Adrenal gland (tissue), 12 donors: ENCODE data around the gene ZMYM5. TPM values are rescaled to one million over a fixed set of nuclear protein-coding genes. Genes with fewer than 3 reads are reported as not detected.
A peak's percentile ranks its signal among the peaks of the same experiment; 100 is the strongest.
"Not testable (repeated sequence)": the region's sequence is repeated elsewhere in the genome, so short reads cannot be mapped to it uniquely, and the experiment has no call there.

Source experiments
- DNase-seq, 7 donors: peaks; one replicate each; pipeline ENCODE4 v3.0.0-alpha.2; 2019 to 2020
- H3K27ac ChIP-seq, 5 donors: fragments of 200-600 bp; sonication (generic) in 4 of 5; 1 replicate in 3 of 5; 2 replicates in 2 of 5; pipeline versions ENCODE4 v1.5.1 to v1.8.0; 2016 to 2020; ENCODE audit warnings: mild to moderate bottlenecking in 1 of 5
- H3K27me3 ChIP-seq: fragments of 200-600 bp; 2 replicates; pipeline ENCODE4 v1.8.0; 2021
- H3K36me3 ChIP-seq, 2 donors: fragments of 200-600 bp; replicated peaks in 1 of 2; 1 replicate in 1 of 2; 2 replicates in 1 of 2; pipeline versions ENCODE4 v1.5.1 to v1.8.0; 2018 to 2022
- H3K4me1 ChIP-seq, 2 donors: fragments of 200-600 bp; replicated peaks in 1 of 2; 1 replicate in 1 of 2; 2 replicates in 1 of 2; pipeline versions ENCODE4 v1.5.1 to v1.8.0; 2018 to 2021
- H3K4me3 ChIP-seq, 4 donors: fragments of 200-600 bp; sonication (generic) in 3 of 4; one replicate each; pipeline ENCODE4 v1.5.1; 2016 to 2018
- H3K9me3 ChIP-seq, 3 donors: fragments of 200-600 bp; sonication (generic) in 1 of 3; replicated peaks in 1 of 3; 1 replicate in 2 of 3; 2 replicates in 1 of 3; pipeline versions ENCODE4 v1.5.1 to v1.8.0; 2016 to 2021
- POLR2A ChIP-seq, 2 donors: fragments of 450-650 bp; IDR thresholded peaks; one replicate each; pipeline ENCODE4 v1.6.1; 2017; ENCODE audit warnings: antibody characterized with exemption in 2 of 2, mild to moderate bottlenecking in 2 of 2, moderate library complexity in 1 of 2
- WGBS, 4 donors: extraction: QIAGEN DNeasy Blood & Tissue Kit in 2 of 4; methylation state at CpG; one replicate each; pipeline versions ENCODE4 v1.1.5 to v1.1.7; 2013 to 2017; 5-methylcytosine and 5-hydroxymethylcytosine counted together
- intact Hi-C, 2 donors: fragments of 100-400 bp; cut with DNase I; formaldehyde crosslinking; loops; one replicate each; pipeline versions ENCODE4 v1.14.1 to v1.15.0; 2022 to 2023
- polyA plus RNA-seq, 3 donors: library from polyadenylated mRNA; stranded (reverse); fragments of 200-250 nt in 2 of 3; fragments of 350-450 nt in 1 of 3; fragmentation: Illumina TruSeq in 1 of 3; extraction: RNeasy Lipid Tissue Mini Kit (QIAGEN cat#74804) in 1 of 3; gene quantifications; one replicate each; pipeline ENCODE4 v1.2.3, GENCODE V29; 2013 to 2014
- total RNA-seq, 9 donors: library from RNA; depleted of rRNA in 4 of 9; stranded (reverse); fragments of >200 nt in 4 of 9; fragments of 120-200 nt in 1 of 9; fragmentation: NEBNext Ultra II Directional in 1 of 9; extraction: Animal tissue kit (Norgen Biotek cat#: 25700) in 1 of 9; gene quantifications; one replicate each; pipeline versions ENCODE4 v1.1.0 to v1.2.4, GENCODE V29; 2013 to 2023
- TF ChIP-seq, protein P1 (sequence below), 6 experiments: fragments of 450-650 bp in 4 of 6; fragments of 200-600 bp in 2 of 6; sonication (generic) in 1 of 6; IDR thresholded peaks; 1 replicate in 5 of 6; 2 replicates in 1 of 6; pipeline versions ENCODE4 v1.5.1 to v1.8.0; 2016 to 2021; ENCODE audit warnings: antibody characterized with exemption in 6 of 6, mild to moderate bottlenecking in 2 of 6, moderate library complexity in 1 of 6
- donor health status: healthy with polysubstance abuse.
- donor health status: Bipolar disorder and iron deficiency.
- donor health status: DM: yes; HTN: yes; CAD: no.
- donor health status: DM: no; HTN: no; CAD: no.
- donor health status: DM: no; HTN: no; CAD: no.
- donor health status: DM: yes; HTN: yes; CAD: no.

The ZMYM5 gene
- total and polyA plus RNA-seq, 12 donors, result 6.9 to 24.7 (median 13.4) TPM

DNA sequence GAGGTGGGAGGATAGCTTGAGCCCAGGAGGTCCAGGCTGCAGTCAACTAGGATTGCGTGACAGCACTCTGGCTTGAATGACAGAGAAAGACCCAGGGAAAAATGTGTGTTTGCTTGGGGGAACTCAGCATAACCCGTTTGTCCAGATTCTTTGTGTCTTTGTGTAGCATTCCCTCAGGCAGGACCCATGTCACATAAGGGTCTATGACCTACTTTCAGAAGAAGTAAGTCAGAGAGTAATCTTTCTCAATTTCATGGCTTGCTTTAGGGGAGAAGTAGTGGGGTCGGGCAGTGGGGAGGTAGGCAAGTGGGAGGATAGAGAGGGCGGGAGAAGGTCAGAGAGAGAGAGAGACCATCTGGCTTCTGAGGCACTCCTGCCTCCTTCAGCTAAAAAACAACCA is 68.8 kb downstream of the ZMYM5 start:
- intact Hi-C loops, result no loop called here

DNA sequence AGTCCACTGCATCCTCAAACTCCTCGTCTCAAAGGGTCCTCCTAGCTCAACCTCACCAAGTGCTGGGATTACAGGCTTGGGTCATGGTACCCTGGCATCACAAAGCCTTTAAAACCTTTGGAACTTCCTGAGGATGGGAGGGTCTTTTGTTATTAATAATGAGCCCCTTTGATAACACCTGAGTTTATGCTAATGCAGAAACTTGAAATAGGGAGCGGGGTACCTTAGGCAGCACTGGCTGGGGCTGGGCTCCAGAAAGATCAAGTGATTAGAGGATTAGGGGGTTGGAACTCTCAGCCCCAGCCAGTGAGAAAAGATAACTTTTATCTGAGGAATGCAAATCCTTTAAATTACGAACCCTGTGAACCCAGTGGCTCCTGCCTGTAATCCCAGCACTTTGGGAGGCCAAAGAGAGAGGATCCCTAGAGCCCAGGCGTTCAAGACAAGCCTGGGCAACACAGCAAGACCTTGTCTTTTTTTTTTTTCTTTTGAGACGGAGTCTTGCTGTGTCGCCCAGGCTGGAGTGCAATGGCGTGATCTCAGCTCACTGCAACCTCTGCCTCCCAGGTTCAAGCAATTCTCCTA is 71.4 kb downstream of the ZMYM5 start:
- 92 to 93% (median 92%) methylated on average over 6 to 7 of the region's 7 CpGs for WGBS, 4 donors

More for the DNA sequence above, 68.8 kb downstream of the ZMYM5 start:
- no peaks in the 10 kb centered on the region for H3K27me3 ChIP-seq
- TF ChIP-seq, protein P1, sequence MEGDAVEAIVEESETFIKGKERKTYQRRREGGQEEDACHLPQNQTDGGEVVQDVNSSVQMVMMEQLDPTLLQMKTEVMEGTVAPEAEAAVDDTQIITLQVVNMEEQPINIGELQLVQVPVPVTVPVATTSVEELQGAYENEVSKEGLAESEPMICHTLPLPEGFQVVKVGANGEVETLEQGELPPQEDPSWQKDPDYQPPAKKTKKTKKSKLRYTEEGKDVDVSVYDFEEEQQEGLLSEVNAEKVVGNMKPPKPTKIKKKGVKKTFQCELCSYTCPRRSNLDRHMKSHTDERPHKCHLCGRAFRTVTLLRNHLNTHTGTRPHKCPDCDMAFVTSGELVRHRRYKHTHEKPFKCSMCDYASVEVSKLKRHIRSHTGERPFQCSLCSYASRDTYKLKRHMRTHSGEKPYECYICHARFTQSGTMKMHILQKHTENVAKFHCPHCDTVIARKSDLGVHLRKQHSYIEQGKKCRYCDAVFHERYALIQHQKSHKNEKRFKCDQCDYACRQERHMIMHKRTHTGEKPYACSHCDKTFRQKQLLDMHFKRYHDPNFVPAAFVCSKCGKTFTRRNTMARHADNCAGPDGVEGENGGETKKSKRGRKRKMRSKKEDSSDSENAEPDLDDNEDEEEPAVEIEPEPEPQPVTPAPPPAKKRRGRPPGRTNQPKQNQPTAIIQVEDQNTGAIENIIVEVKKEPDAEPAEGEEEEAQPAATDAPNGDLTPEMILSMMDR (IDR thresholded peaks at IDR 0.05), result no peak
- no peak for TF ChIP-seq POLR2A (IDR thresholded peaks at IDR 0.05)
- no peak for DNase-seq
- H3K36me3 ChIP-seq, result no peaks in the 10 kb centered on the region
- no peak overlapping the region for H3K4me3 ChIP-seq
- H3K9me3 ChIP-seq, result no peaks in the 10 kb centered on the region
- 78 to 94% (median 89%) methylated on average over 3 to 4 of the region's 4 CpGs for WGBS, 4 donors
- H3K27ac ChIP-seq, result no peak overlapping the region
- no peaks in the 10 kb centered on the region for H3K4me1 ChIP-seq

DNA sequence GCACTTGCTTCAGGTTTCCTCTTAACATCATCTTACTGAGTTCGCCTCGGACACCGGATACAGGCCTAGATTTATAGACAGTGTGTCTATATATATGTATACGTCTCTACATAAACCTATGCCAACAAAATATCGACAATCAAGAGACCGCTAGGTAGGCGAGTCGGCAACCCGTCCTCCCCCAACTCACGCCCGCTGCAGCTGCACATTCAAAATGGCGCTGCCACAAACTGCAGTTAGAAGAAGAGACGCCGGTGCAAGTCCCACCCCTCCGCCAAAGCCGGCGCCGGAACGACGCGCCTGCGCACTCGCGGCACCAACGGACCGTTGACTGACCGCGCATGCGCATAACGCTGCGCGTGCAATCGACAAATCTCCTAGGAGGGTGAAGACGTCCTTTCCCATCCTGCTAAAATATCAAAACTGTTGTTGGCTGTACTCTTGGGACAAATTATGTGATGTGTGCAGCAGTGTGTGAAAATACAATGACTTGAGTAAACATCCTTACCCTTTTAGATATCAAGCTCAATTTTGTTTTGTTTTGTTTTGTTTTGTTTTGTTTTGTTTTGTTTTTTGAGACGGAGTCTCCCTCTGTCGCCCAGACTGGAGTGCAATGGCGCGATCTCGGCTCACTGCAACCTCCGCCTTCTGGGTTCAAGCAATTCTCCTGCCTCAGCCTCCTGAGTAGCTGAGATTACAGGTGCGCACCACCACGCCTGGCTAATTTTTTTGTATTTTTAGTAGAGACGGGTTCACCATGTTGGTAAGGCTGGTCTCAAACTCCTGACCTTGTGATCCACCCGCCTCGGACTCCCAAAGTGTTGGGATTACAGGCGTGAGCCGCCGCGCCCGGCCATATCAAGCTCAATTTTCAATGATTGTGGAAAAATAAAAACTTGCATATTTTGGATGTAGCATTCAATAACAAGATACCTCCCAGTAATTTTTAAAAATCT is 80.4 kb downstream of the ZMYM5 start, which contains the start of gene PSPC1:
TSS of gene PSPC1 (minus strand) at position 219 of the 956 bp plus-strand sequence. CDS start at position 31, 188 bp downstream.
- intact Hi-C loops, result loop anchor here (5.0 to 10.0 kb wide), 2 partner anchors 79 to 148 kb away; partner anchors contain the start of genes MPHOSPH8 (in 1 of the 2) and ZMYM5 (in 1 of the 2)
- TF ChIP-seq, protein P1 (IDR thresholded peaks at IDR 0.05), result peak in 1 of 6 experiments; percentile 34
- peak; percentile 87 to 98 for TF ChIP-seq POLR2A (IDR thresholded peaks at IDR 0.05)
- not testable (repeated sequence) for H3K9me3 ChIP-seq, H3K36me3 ChIP-seq, H3K27me3 ChIP-seq
- Histone ChIP-seq H3K4me1 (peaks cover 7 to 12% of the 10 kb centered on the region in 2 donors), H3K4me3 (peak within 1 kb of the TSS; percentile 69 to 89 (median 82)), H3K27ac (peak within 1 kb of the TSS; percentile 91 to 95 (median 94))
- WGBS, 4 donors, result 18 to 23% (median 19%) methylated on average over 38 to 50 of the region's 50 CpGs
- DNase-seq, result peak; percentile 95 to 97 (median 96)

More for the DNA sequence above, 71.4 kb downstream of the ZMYM5 start:
- DNase-seq, result no peak
- intact Hi-C loops, result no loop called here
- Histone ChIP-seq H3K36me3 (no peaks in the 10 kb centered on the region), H3K27me3 (no peaks in the 10 kb centered on the region), H3K9me3 (no peaks in the 10 kb centered on the region), H3K4me1 (no peaks in the 10 kb centered on the region), H3K27ac (no peak overlapping the region), H3K4me3 (no peak overlapping the region)
- TF ChIP-seq, protein P1 (IDR thresholded peaks at IDR 0.05), result no peak
- TF ChIP-seq POLR2A (IDR thresholded peaks at IDR 0.05), result no peak
